ENCODE measurements around the gene ACTRT2. TPM values are rescaled to one million over a fixed set of nuclear protein-coding genes. Genes with fewer than 3 reads are reported as not detected.

ACTRT2 gene
- total and polyA plus RNA-seq, 2 of the 8 experiments (the other 6 are each of a cell fraction or from before 2014, with no cell fraction given), result not detected

DNA sequence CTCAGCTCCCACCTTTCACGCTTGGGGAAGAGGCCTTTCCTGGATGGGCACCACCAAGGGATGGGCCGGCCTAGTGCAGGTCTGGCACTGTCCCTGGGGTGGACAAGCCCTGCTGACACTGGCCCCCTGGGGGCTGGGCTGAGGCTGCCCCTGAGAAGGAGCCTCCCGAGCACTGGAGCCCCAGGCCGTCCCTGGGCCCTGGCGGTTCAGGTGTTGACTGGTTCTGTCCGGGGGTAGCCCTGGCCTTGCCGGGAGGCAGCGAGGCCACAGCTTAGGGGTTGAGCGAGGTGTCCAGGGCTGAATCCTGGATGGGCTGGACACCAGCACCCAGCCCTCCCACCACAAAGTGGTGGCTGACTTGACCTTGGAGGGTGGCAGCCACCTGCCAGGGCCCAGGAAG lies 49.7 kb upstream of the ACTRT2 start (continued):
- TF ChIP-seq FOSL1 (IDR thresholded peaks at IDR 0.05; ENCODE audit: insufficient read depth, low read depth, low read length) (no peak), CEBPB (IDR thresholded peaks at IDR 0.05; ENCODE audit: low read depth, low read length) (no peak), KDM5A (IDR thresholded peaks at IDR 0.05; ENCODE audit: low read length) (no peak), JUND (IDR thresholded peaks at IDR 0.05; ENCODE audit: low read length) (no peak), TAF7 (optimal IDR thresholded peaks at IDR 0.05; ENCODE audit: borderline replicate concordance, low read depth, low read length) (no peak), RNF2 (IDR thresholded peaks at IDR 0.05; ENCODE audit: borderline replicate concordance, low read depth, low read length, missing control alignments, poor library complexity, severe bottlenecking) (no peak), HDAC6 (IDR thresholded peaks at IDR 0.05; ENCODE audit: low read depth, low read length) (no peak), EGR1 (IDR thresholded peaks at IDR 0.05; ENCODE audit: borderline replicate concordance, low read depth, low read length) (no peak), CTBP2 (IDR thresholded peaks at IDR 0.05; ENCODE audit: borderline replicate concordance, insufficient read depth, insufficient read length, low read length) (no peak), KDM1A (IDR thresholded peaks at IDR 0.05; ENCODE audit: borderline replicate concordance, low read length) (no peak), RFX5 (IDR thresholded peaks at IDR 0.05; ENCODE audit: borderline replicate concordance, low read depth, low read length) (no peak), EZH2 (IDR thresholded peaks at IDR 0.05; ENCODE audit: low read depth, low read length, severe bottlenecking) (no peak), SIX5 (IDR thresholded peaks at IDR 0.05; ENCODE audit: low read depth, low read length) (no peak), CHD2 (IDR thresholded peaks at IDR 0.05; ENCODE audit: low read length) (no peak)
- TF ChIP-seq, protein P1, sequence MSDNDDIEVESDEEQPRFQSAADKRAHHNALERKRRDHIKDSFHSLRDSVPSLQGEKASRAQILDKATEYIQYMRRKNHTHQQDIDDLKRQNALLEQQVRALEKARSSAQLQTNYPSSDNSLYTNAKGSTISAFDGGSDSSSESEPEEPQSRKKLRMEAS (IDR thresholded peaks at IDR 0.05), result no peak

Measured in H1 (cell line).